Fibroblast of lung (primary cell): ENCODE measurements around the gene AEN. TPM values are rescaled to one million over a fixed set of nuclear protein-coding genes. Genes with fewer than 3 reads are reported as not detected.

Source experiments
- DNase-seq, 2 donors: peaks; one replicate each; pipeline versions ENCODE4 v3.0.0 to v3.0.0-alpha.2; 2010; ENCODE audit warnings: low read depth in 2 of 2
- H2AFZ ChIP-seq: 2 replicates; pipeline ENCODE4 v1.5.1; 2012; ENCODE audit warnings: low read length, control low read depth, inconsistent platforms
- H3K27ac ChIP-seq: 2 replicates; pipeline ENCODE4 v1.5.1; 2011; ENCODE audit warnings: low read length, control low read depth; ENCODE audit not compliant: insufficient read depth
- H3K27me3 ChIP-seq: 2 replicates; pipeline ENCODE4 v1.5.1; 2011; ENCODE audit warnings: mild to moderate bottlenecking, low read length; ENCODE audit not compliant: control insufficient read depth, insufficient read depth
- H3K36me3 ChIP-seq: 2 replicates; pipeline ENCODE4 v1.5.1; 2011; ENCODE audit warnings: low read length; ENCODE audit not compliant: control insufficient read depth, insufficient read depth
- H3K4me1 ChIP-seq: 2 replicates; pipeline ENCODE4 v1.5.1; 2011; ENCODE audit warnings: low read length; ENCODE audit not compliant: control insufficient read depth, insufficient read depth; ENCODE audit errors: extremely low read depth
- H3K4me2 ChIP-seq: 2 replicates; pipeline ENCODE4 v1.5.1; 2011; ENCODE audit warnings: low read length, control low read depth; ENCODE audit not compliant: insufficient read depth; ENCODE audit errors: extremely low read depth
- H3K4me3 ChIP-seq, 4 experiments: fragments of 200-600 bp in 1 of 4; sonication (generic) in 1 of 4; replicated peaks in 1 of 4; 2 replicates each; pipeline ENCODE4 v1.5.1; 2011 to 2016; ENCODE audit warnings: low read length in 4 of 4, low read depth in 3 of 4, mild to moderate bottlenecking in 3 of 4, control low read depth in 2 of 4, inconsistent platforms in 1 of 4, mixed read lengths in 1 of 4; ENCODE audit not compliant: insufficient read depth in 1 of 4; ENCODE audit errors: control extremely low read depth in 1 of 4
- H3K79me2 ChIP-seq: 2 replicates; pipeline ENCODE4 v1.5.1; 2012; ENCODE audit warnings: mild to moderate bottlenecking, low read length, inconsistent platforms; ENCODE audit not compliant: control insufficient read depth, insufficient read depth
- H3K9ac ChIP-seq: 2 replicates; pipeline ENCODE4 v1.5.1; 2011; ENCODE audit warnings: mild to moderate bottlenecking, low read length, control low read depth; ENCODE audit not compliant: insufficient read depth
- H3K9me3 ChIP-seq: 2 replicates; pipeline ENCODE4 v1.5.1; 2012; ENCODE audit warnings: low read depth, low read length; ENCODE audit not compliant: control insufficient read depth, insufficient read depth
- H4K20me1 ChIP-seq: 2 replicates; pipeline ENCODE4 v1.5.1; 2011; ENCODE audit warnings: low read length; ENCODE audit not compliant: control insufficient read depth, insufficient read depth; ENCODE audit errors: extremely low read depth
- EZH2 ChIP-seq: IDR thresholded peaks from 2 replicates; pipeline ENCODE4 v1.5.1; 2012; ENCODE audit warnings: low read length, control low read depth, mild to moderate bottlenecking; ENCODE audit errors: missing control alignments
- polyA plus RNA-seq, 2 donors: library from polyadenylated mRNA; depleted of rRNA in 1 of 2; stranded (reverse) in 1 of 2; unstranded in 1 of 2; fragments of >200 nt; gene quantifications; 2 replicates each; pipeline ENCODE4 v1.2.1, GENCODE V29; 2011 to 2012; ENCODE audit warnings: missing spikeins in 1 of 2
- total RNA-seq: library from RNA; depleted of rRNA; stranded (reverse); fragments of >200 nt; gene quantifications from 2 replicates; pipeline ENCODE4 v1.2.1, GENCODE V29; 2014
- TF ChIP-seq, protein P1 (sequence below), 2 donors: IDR thresholded peaks in 1 of 2; conservative IDR thresholded peaks in 1 of 2; 1 replicate in 1 of 2; 2 replicates in 1 of 2; pipeline ENCODE4 v1.5.1; 2011 to 2012; ENCODE audit warnings: low read length in 2 of 2, control low read depth in 1 of 2, inconsistent platforms in 1 of 2, low read depth in 1 of 2, mild to moderate bottlenecking in 1 of 2

AEN gene
- total and polyA plus RNA-seq, 2 donors (not counting 1 experiment from before 2014, with no cell fraction given): 18.5 to 83.7 TPM

DNA sequence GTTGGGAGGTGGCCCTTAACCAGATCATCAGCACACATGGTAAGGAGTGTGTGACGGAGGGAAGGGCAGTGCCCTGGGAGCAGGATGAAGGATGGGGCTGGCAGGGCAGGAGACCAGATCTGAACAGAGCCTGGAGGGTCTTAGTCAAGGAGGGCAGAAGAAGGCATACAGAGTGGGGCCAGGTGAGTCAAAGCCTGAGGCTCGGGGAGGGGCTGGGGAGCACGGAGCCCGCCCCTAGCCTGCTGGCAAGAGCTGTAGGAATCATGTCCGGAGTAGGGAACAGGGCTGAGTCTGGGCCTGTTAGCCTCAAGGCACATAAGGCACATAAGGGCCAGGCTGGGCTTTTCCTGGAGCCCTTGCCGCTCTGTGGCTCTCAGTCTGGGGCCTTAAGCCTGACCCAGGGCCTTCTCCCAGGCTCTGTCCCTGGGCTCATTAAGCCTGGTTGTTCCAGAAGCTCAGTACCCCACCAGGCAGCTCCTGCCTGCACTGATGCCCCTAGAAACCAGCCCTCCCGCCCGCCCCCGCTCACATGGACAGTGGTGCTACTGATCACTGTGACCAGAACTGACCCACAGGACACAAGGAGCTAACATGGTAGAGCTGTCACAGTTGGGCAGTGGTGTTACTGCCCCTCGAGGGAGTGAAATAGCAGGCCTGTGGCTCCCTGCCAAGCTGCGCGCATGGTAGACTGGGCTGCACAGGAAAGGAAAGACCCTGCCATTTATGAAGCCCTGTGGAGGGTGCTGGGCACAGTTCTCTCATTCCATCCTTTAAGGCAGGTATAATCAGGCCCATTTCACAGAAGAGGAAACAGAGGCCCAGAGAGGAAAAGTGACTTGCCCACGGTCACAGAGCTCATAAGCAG lies 32.3 kb downstream of the AEN start:
- Histone ChIP-seq H2AFZ (no peak overlapping the region), H3K27ac (no peak overlapping the region)

DNA sequence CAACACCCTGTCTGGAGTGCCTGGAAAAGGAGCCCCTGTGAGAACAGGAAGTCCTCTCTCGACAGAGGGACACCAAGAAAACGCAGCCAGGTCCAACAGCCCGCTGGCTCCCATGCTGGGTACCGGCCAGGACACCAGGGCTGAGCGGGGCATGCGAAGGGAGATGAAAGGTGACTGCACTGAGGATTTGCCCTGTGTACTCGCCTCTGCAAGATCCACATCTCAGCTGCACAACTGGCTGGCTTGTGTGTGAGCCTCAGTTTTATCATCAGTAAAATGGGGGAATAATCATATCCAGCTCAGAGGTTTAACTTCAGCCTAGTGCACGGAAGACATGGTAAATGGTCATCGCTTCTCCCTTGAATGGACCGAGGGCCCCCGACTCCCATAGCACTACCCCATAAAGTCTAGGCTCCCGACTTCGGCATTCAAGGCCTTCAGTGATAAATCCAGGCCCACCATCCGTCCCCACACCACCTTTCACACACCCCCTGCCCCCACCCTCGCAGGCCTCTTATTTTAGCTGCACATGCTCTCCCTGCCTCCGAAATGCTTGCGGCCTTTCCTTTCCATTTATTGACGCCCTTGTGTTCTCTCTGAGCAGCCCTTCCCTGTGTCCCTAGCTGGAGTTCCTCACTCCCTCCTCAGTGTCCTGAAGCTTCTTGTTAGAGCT lies 33.4 kb downstream of the AEN start:
- H3K27ac ChIP-seq: no peak overlapping the region
- H3K4me2 ChIP-seq: no peak overlapping the region
- H3K36me3 ChIP-seq: no peaks in the 10 kb centered on the region
- H3K9me3 ChIP-seq: no peaks in the 10 kb centered on the region
- H3K79me2 ChIP-seq: no peaks in the 10 kb centered on the region
- no peak overlapping the region for H2AFZ ChIP-seq
- no peaks in the 10 kb centered on the region for H3K4me1 ChIP-seq
- H3K4me3 ChIP-seq: no peak overlapping the region
- DNase-seq: no peak
- H3K9ac ChIP-seq: no peak overlapping the region
- no peak for TF ChIP-seq EZH2
- TF ChIP-seq, protein P1, sequence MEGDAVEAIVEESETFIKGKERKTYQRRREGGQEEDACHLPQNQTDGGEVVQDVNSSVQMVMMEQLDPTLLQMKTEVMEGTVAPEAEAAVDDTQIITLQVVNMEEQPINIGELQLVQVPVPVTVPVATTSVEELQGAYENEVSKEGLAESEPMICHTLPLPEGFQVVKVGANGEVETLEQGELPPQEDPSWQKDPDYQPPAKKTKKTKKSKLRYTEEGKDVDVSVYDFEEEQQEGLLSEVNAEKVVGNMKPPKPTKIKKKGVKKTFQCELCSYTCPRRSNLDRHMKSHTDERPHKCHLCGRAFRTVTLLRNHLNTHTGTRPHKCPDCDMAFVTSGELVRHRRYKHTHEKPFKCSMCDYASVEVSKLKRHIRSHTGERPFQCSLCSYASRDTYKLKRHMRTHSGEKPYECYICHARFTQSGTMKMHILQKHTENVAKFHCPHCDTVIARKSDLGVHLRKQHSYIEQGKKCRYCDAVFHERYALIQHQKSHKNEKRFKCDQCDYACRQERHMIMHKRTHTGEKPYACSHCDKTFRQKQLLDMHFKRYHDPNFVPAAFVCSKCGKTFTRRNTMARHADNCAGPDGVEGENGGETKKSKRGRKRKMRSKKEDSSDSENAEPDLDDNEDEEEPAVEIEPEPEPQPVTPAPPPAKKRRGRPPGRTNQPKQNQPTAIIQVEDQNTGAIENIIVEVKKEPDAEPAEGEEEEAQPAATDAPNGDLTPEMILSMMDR (conservative IDR thresholded peaks at IDR 0.05 in 1 of 2, IDR thresholded peaks at IDR 0.05 in 1 of 2; ENCODE audit: low read depth in 1 of 2, low read length in 2 of 2): no peak
- H3K27me3 ChIP-seq: no peaks in the 10 kb centered on the region
- H4K20me1 ChIP-seq: no peaks in the 10 kb centered on the region

More for the DNA sequence above, 32.3 kb downstream of the AEN start:
- H3K9ac ChIP-seq: no peak overlapping the region
- H3K4me2 ChIP-seq: no peak overlapping the region
- no peaks in the 10 kb centered on the region for H3K79me2 ChIP-seq
- no peak for DNase-seq
- H3K27me3 ChIP-seq: no peaks in the 10 kb centered on the region
- H3K4me1 ChIP-seq: peaks cover 9% of the 10 kb centered on the region
- no peaks in the 10 kb centered on the region for H3K9me3 ChIP-seq
- H4K20me1 ChIP-seq: no peaks in the 10 kb centered on the region
- H3K4me3 ChIP-seq: no peak overlapping the region
- H3K36me3 ChIP-seq: no peaks in the 10 kb centered on the region
- TF ChIP-seq, protein P1 (conservative IDR thresholded peaks at IDR 0.05 in 1 of 2, IDR thresholded peaks at IDR 0.05 in 1 of 2; ENCODE audit: low read depth in 1 of 2, low read length in 2 of 2): no peak
- no peak for TF ChIP-seq EZH2

DNA sequence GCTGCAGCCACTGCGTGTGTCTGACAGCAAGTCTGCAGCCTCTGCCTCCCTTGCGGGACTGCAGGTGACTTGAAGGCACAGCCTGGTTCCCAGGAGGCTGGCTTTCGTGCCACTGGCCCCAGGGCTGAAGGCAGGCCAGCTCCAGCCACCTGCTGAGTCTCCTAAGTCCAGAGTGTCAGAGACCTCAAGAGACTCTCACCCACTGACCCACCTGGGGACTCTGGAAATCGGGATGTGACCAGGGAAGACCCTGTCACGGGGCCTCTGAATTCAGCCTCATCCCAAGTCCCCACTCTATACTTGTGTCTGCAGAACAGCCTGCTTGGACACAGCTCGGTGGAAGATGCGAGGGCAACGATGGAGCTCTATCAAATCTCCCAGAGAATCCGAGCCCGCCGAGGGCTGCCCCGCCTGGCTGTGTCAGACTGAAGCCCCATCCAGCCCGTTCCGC lies 34.0 kb downstream of the AEN start:
- no peak for DNase-seq
- Histone ChIP-seq H3K9ac (no peak overlapping the region), H3K4me3 (no peak overlapping the region), H3K27ac (no peak overlapping the region), H3K79me2 (no peaks in the 10 kb centered on the region), H3K36me3 (no peaks in the 10 kb centered on the region), H3K27me3 (no peaks in the 10 kb centered on the region), H3K4me1 (no peaks in the 10 kb centered on the region), H2AFZ (no peak overlapping the region), H3K9me3 (no peaks in the 10 kb centered on the region), H4K20me1 (no peaks in the 10 kb centered on the region), H3K4me2 (no peak overlapping the region)
- TF ChIP-seq, protein P1 (conservative IDR thresholded peaks at IDR 0.05 in 1 of 2, IDR thresholded peaks at IDR 0.05 in 1 of 2; ENCODE audit: low read depth in 1 of 2, low read length in 2 of 2): no peak
- no peak for TF ChIP-seq EZH2
